GM18519 (cell line): ENCODE data around the gene TEDC1.
"Not testable (repeated sequence)": the region's sequence is repeated elsewhere in the genome, so short reads cannot be mapped to it uniquely, and the experiment has no call there.

Experiments
- ATAC-seq: cut with Tn5 transposase; IDR thresholded peaks from one replicate; pipeline ENCODE4 v1.9.1; 2021; ENCODE audit warnings: mild to moderate bottlenecking, moderate library complexity; ENCODE audit not compliant: unreplicated experiment, low FRiP score

The TEDC1 gene

DNA sequence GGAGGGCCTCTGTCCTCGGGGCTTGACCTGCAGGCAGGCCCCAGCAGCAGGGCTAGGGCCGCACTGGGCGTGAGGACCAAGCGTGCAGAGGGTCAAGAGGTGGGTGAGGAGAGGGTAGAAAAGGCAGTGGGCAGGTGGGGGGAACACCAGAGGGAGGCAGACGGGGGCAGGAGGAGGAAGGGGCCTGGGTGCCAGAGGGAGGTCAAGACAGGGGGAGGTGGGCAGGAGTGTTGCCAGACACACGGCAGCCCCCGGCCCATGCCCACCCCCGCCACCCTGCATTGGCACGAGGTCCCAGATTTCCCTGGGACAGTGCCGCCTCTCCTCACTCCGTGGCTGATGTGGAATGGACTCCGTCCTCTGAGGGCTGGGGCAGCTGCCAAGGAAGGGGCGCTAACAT lies 43.5 kb downstream of the TEDC1 start:
- no peak for ATAC-seq

DNA sequence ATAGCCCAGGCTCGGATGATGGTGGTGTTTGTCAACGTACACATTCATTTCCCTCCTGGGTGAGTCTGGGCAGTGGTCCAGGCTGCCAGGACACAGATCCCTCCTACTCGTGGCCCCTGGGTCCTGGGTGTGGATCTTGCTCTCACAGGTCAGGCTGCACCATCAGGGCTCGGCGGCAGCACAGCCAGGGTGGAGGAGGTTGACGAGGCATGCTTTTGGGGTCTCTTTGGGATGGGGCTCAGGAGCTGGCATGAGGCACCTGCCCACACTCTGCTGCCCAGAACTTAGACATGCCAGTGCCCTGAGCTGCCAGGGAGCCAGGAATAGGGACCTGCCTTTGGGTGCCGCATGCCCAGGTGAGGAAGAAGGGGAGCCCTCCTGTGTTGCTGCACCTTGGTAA lies 45.0 kb downstream of the TEDC1 start:
- no peak for ATAC-seq

DNA sequence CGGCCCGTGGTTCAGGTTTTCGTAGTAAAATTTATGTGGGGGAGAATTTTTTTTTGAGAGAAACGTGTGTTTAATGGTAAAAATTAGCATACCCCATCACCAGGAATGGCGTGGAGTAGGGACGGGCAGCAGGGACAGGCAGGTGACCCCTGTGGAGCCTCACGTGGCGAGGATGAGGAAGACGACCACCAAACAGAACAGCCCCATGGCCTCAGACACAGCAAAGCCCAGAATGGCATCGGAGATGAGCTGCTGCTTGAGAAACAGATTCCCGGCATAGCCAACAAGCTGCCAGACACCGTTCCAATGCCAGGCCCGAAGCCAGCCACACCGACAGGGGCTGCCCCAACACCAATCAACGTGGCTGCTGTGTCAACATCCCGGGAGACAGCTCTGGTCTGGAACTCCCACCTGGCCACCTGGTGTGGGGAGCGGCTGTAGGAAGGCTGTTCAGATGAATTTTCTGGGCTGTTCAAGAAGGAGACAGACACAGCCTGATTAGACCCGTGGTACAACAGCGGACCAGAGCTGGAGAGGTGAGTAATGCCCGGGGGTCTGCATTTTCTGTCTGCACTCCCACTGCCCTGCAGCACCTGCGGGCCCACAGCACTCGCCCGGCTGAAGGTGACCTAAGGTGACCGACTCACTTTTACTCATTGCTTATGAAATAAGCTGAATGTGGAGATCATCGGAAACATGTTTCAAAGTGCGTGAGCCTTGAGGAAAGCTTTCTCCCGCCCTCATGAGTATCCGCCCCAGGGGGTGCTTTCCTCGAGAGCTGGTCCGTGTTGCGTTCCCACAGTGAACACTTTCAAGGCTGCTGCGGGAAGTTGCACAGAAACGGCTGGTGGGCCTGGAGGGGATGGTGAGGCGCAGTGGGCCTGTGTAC lies 45.9 kb downstream of the TEDC1 start:
- ATAC-seq: no peak

DNA sequence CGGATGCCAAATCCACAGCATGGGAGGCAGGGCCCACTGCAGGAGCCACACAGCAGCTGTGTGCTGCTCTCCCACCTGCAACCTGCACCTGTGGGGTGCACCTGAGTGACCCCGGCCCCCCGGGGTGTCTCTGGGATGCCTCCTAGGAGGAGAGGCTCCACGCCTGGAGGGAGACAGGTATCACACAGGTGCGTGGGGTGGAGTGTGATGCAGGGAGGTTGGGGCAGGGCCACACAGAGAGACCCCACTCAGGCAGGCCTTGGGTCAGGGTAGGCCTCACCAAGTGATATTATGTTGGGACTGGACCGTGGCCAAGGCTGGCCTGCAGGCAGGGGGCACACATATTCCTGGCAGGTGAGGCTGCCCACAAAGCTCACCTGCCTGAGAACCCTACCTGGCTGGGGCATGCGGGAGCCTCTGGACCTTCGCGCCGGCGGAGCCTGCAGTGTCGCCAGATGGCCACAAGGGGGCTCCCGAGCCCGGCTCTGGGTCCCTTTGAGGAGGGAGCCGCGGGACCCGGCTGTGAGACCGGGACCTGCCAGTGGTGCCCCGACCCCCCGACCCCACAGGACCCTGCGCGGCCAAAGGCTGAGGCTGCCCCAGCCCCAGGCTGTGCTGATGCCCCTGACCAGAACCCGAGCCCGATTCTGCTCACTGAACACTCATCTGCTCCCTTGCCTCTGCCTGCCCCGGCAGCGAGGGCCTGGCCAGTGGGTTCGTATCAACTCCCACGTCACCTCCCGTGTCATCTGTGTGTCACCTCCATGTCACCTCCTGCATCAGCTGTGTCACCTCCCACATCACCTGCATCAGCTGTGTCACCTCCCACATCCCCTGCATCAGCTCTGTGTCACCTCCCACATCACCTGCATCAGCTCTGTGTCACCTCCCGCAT lies 46.8 kb downstream of the TEDC1 start:
- ATAC-seq: no peak

DNA sequence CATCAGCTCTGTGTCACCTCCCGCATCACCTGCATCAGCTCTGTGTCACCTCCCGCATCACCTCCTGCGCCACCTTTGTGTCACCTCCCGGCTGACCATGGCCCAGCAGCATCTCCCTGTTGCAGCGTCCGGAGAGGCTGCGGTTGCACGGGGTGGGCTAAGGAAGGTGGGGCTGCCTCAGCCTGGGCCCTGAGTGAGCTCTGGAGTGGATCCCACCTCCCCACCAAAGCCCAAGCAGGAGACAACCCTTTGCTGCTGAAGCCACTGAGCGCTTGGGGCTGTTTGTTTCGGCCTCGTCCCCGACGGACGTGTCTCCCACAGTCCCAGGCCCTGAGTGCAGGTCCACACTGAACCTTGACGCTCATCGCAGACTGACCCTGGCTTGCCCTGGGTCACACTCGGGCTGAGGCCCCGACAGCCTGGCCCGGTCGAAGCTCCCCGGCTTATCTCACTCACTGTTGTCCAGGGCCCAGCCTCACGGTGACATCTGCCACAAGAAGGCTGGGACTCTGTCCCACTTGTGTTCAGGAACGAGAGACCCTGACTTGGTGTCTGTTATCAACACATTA lies 47.5 kb downstream of the TEDC1 start:
- no peak for ATAC-seq

DNA sequence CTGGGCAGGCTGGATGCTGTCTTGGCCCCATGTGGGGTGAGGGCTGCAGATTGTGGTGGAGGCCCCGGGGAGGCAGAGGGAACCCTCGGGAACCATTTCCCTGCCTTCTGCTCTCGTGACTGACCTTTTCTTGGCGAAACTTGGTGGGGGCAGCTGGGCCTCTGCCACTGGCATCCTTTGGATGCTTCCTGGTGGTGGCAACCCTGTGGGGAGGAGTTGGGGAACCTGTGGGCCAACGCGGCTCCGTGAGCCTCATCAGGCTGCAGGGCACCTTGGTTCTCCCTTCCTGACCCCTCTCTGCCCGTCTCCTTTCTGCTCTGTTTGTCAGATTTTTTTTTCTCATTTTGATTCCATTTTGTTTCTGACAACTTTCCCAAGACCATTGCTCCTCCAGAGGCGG lies 49.8 kb downstream of the TEDC1 start:
- no peak for ATAC-seq

DNA sequence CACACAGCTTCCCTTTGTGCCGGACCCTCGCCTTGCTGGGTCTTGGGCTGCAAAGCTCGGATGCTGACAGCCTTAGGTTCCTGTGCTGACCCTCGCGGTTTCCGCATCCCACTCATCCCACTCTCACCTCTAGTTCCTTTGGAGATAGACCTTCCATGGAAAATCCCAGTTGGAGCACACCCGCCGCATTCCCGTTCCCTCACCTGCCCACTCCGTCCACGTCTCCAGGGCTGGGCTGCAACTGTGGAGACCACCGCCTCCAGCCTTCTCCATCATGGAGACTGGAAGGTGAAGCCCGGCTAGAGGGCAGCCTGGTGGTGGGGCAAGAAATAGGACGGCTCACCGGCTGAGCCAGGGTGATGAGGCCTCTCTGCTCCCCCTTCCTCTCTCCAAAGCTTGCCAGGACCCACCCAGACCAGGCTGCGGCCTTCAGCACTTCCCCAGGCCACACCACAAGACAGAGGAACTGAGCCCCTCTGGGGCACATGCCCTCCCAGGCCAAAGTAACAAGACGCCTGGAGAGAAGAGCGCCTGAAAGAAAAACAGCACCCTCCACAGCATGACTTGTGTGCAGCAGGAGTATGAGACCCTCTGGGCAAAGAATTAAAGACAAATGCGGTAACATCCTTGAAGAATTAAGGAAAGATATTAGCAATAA lies 50.3 kb downstream of the TEDC1 start:
- no peak for ATAC-seq

DNA sequence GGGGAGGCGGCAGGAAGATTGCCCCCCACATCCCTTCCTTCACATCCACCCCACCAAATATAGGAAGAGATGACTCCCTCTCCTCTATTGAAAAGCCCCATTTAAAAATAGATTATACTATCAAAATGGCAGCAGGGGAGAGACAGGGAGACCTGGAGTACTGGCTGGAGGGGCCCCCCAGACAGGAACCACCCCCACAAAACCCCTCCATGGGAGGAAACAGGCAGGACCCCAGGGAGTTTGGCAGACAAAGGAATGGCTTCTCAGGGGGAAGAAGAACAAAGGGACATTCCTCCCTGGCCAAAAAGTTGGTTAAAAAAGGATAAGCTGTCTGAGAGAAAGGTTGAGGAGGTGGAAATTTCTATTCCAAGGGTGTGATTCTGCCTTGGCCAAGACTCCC lies 54.6 kb downstream of the TEDC1 start:
- ATAC-seq: not testable (repeated sequence)

DNA sequence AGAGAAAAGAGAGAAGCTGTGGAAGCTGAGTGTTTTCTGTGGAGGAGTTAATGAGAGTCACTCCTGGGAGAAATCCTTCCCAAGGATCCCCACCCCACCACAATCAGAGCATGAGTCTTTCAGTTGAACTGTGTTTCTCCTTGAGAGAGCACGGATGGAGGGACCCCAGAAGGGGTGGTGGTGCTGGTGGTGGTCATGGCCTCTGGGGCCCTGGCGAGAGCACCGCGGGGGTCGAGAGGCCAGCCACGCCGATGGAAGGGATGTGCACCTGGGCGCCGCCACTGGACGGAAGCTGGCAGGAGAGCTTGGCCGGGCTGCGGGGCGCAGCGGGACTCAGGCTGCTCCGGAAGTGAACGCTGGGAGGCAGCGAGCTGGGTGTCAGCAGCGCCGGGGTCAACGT lies 55.4 kb downstream of the TEDC1 start:
- not testable (repeated sequence) for ATAC-seq

DNA sequence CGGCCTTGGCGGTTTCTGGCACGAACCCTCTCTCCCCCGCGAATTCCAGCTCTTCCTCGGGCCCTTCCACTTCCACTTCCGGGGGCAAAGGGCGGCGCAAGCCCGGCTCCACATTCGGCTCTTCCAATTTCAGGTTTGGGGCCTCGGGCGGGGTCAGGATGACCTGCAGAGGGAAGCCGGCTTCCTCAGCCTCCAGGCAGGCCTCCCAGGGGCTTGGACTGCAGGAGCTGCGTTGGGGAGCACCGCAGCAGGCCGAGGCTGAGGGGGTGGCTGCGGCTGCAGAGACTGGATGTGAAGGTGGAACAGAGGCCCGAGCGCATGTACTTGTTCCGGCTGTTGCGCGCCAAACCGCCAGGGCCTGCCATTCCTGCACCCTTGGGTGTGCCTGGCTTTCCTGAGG lies 56.0 kb downstream of the TEDC1 start:
- ATAC-seq: not testable (repeated sequence)

DNA sequence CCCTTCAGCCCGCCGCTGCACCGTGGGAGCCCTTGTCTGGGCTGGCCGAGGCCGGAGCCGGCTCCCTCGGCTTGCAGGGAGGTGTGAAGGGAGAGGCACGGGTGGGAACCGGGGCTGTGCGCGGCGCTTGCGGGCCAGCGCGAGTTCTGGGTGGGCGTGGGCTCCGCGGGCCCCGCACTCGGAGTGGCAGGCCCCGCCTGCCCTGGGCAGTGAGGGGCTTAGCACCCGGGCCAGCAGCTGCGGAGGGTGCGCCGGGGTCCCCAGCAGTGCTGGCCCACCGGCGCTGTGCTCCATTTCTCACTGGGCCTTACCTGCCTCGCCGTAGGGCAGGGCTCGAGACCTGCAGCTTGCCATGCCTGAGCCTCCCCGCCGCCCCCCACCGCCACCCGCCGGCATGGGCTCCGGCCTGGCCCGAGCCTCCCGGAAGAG lies 56.7 kb downstream of the TEDC1 start:
- ATAC-seq: no peak
